Gastrocnemius medialis (tissue), 4 donors: ENCODE results near the gene CUX1. TPM values are rescaled to one million over a fixed set of nuclear protein-coding genes. Genes with fewer than 3 reads are reported as not detected.
A peak's percentile ranks its signal among the peaks of the same experiment; 100 is the strongest.

ENCODE experiments used
- ATAC-seq, 2 donors: fragments of 150-250 bp; one replicate each; pipeline ENCODE4 v1.9.1; 2016
- DNase-seq, 2 donors: peaks; one replicate each; pipeline ENCODE4 v3.0.0-alpha.2; 2019
- H3K27ac ChIP-seq, 4 donors: fragments of 200-600 bp; sonication (generic); 1 replicate in 1 of 4; 2 replicates in 3 of 4; pipeline ENCODE4 v1.5.1; 2016 to 2018; ENCODE audit warnings: mild to moderate bottlenecking in 2 of 4, moderate library complexity in 1 of 4
- H3K27me3 ChIP-seq, 3 donors: fragments of 200-600 bp; sonication (generic) in 2 of 3; 1 replicate in 1 of 3; 2 replicates in 2 of 3; pipeline versions ENCODE4 v1.5.1 to v1.6.0; 2016 to 2019; ENCODE audit warnings: mild to moderate bottlenecking in 1 of 3, moderate library complexity in 1 of 3
- H3K36me3 ChIP-seq, 2 donors: fragments of 200-600 bp; sonication (generic) in 1 of 2; one replicate each; pipeline ENCODE4 v1.5.1; 2017 to 2018
- H3K4me1 ChIP-seq, 2 donors: fragments of 200-600 bp; sonication (generic) in 1 of 2; one replicate each; pipeline ENCODE4 v1.5.1; 2016 to 2017; ENCODE audit warnings: mild to moderate bottlenecking in 2 of 2
- H3K4me3 ChIP-seq, 4 donors: fragments of 200-600 bp; sonication (generic) in 3 of 4; 1 replicate in 1 of 4; 2 replicates in 3 of 4; pipeline ENCODE4 v1.5.1; 2016 to 2019; ENCODE audit warnings: mild to moderate bottlenecking in 2 of 4
- H3K9me3 ChIP-seq, 3 donors: fragments of 200-600 bp; sonication (generic) in 2 of 3; 1 replicate in 1 of 3; 2 replicates in 2 of 3; pipeline ENCODE4 v1.5.1; 2016 to 2019
- POLR2A ChIP-seq, 2 donors: fragments of 450-650 bp; IDR thresholded peaks; one replicate each; pipeline ENCODE4 v1.6.1; 2017; ENCODE audit warnings: antibody characterized with exemption in 2 of 2, mild to moderate bottlenecking in 2 of 2, moderate library complexity in 2 of 2
- in situ Hi-C, 4 donors: fragments of 200-750 bp; cut with MboI; loops; one replicate each; pipeline versions ENCODE4 v1.15.0 to v1.8.0; 2017; ENCODE audit warnings: low sequenced_read_pairs in 4 of 4
- intact Hi-C: fragments of 100-400 bp; cut with DNase I; formaldehyde crosslinking; loops from one replicate; pipeline ENCODE4 v1.15.1; 2023; ENCODE audit warnings: low total_unique reads
- total RNA-seq, 4 donors: library from RNA; depleted of rRNA; stranded (reverse); fragments of >200 nt; gene quantifications; one replicate each; pipeline versions ENCODE4 v1.1.0 to v1.2.3, GENCODE V29; 2016
- TF ChIP-seq, protein P1 (sequence below), 5 experiments: fragments of 450-650 bp in 3 of 5; fragments of 200-600 bp in 2 of 5; sonication (generic) in 2 of 5; IDR thresholded peaks in 4 of 5; conservative IDR thresholded peaks in 1 of 5; 1 replicate in 4 of 5; 2 replicates in 1 of 5; pipeline ENCODE4 v1.5.1; 2016 to 2019; ENCODE audit warnings: antibody characterized with exemption in 5 of 5, mild to moderate bottlenecking in 3 of 5, moderate library complexity in 3 of 5

The CUX1 gene
- total RNA-seq, 4 donors from 2014 or later: 44.1 to 57.9 (median 54.9) TPM

DNA sequence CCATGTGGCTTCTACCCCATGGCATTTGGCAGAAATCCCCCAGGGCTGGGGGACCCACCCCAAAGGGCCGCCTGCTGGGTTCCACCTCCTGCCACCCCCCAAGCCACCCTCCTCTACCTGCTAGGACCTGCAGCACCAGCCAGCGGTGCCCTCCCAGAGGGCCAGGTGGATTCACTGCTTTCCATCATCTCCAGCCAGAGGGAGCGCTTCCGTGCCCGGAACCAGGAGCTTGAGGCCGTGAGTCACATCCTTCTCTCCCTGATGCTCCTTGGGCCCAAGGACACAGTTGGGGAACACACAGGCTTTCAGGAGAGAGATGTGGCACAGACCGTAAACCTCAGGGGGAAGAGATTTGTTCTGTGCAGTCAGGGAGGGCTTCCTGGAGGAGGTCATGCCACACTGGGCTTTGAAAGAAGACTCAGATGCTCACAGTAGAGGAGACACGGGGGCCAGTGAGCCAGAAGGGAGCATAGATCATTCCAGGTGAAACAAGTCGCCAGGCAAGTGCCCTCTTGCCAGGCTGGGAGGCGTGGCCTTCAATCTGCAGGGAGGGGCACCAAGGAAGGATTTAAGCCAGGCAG, 457.8 kb downstream of the CUX1 start:
- DNase-seq: no peak
- Histone ChIP-seq H3K36me3 (no peaks in the 10 kb centered on the region), H3K27me3 (no peaks in the 10 kb centered on the region), H3K27ac (no peak overlapping the region), H3K9me3 (no peaks in the 10 kb centered on the region), H3K4me1 (peaks cover 0 to 6% of the 10 kb centered on the region in 2 donors), H3K4me3 (no peak overlapping the region)
- in situ Hi-C loops (loop anchor here in 1 of 4 donors (10.0 kb wide), 1 partner anchor 590 kb away; no protein-coding TSS in a partner anchor), intact Hi-C loops (loop anchor here (10.0 kb wide), 1 partner anchor 910 kb away; the partner anchor contains the start of gene COL26A1)
- TF ChIP-seq, protein P1, sequence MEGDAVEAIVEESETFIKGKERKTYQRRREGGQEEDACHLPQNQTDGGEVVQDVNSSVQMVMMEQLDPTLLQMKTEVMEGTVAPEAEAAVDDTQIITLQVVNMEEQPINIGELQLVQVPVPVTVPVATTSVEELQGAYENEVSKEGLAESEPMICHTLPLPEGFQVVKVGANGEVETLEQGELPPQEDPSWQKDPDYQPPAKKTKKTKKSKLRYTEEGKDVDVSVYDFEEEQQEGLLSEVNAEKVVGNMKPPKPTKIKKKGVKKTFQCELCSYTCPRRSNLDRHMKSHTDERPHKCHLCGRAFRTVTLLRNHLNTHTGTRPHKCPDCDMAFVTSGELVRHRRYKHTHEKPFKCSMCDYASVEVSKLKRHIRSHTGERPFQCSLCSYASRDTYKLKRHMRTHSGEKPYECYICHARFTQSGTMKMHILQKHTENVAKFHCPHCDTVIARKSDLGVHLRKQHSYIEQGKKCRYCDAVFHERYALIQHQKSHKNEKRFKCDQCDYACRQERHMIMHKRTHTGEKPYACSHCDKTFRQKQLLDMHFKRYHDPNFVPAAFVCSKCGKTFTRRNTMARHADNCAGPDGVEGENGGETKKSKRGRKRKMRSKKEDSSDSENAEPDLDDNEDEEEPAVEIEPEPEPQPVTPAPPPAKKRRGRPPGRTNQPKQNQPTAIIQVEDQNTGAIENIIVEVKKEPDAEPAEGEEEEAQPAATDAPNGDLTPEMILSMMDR (IDR thresholded peaks at IDR 0.05 in 4 of 5, conservative IDR thresholded peaks at IDR 0.05 in 1 of 5): no peak
- TF ChIP-seq POLR2A (IDR thresholded peaks at IDR 0.05): no peak
- ATAC-seq: no peak

DNA sequence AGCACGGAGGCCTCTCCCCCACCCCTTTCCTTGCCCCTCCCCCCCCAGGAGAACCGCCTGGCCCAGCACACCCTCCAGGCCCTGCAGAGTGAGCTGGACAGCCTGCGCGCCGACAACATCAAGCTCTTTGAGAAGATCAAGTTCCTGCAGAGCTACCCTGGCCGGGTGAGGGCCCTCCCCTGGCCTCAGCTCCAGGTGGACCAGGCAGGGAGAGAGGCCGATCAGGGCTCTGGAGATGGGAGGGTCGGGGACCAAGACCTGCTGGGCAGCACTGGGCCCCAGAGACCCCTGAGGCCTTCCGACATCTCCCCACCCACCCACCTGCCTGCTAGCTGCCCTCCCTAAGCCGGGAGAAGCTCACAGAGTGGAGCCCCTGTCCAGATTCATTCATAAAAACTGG, 460.5 kb downstream of the CUX1 start:
- intact Hi-C loops (loop anchor here (10.0 kb wide), 1 partner anchor 913 kb away; the partner anchor contains the start of gene COL26A1), in situ Hi-C loops (loop anchor here in 1 of 4 donors (10.0 kb wide), 1 partner anchor 593 kb away; no protein-coding TSS in a partner anchor)
- no peak for DNase-seq
- Histone ChIP-seq H3K4me1 (peaks cover 0 to 6% of the 10 kb centered on the region in 2 donors), H3K4me3 (no peak overlapping the region), H3K36me3 (no peaks in the 10 kb centered on the region), H3K9me3 (no peaks in the 10 kb centered on the region), H3K27ac (no peak overlapping the region), H3K27me3 (no peaks in the 10 kb centered on the region)
- no peak for TF ChIP-seq POLR2A (IDR thresholded peaks at IDR 0.05)
- TF ChIP-seq, protein P1 (IDR thresholded peaks at IDR 0.05 in 4 of 5, conservative IDR thresholded peaks at IDR 0.05 in 1 of 5): no peak
- no peak for ATAC-seq

DNA sequence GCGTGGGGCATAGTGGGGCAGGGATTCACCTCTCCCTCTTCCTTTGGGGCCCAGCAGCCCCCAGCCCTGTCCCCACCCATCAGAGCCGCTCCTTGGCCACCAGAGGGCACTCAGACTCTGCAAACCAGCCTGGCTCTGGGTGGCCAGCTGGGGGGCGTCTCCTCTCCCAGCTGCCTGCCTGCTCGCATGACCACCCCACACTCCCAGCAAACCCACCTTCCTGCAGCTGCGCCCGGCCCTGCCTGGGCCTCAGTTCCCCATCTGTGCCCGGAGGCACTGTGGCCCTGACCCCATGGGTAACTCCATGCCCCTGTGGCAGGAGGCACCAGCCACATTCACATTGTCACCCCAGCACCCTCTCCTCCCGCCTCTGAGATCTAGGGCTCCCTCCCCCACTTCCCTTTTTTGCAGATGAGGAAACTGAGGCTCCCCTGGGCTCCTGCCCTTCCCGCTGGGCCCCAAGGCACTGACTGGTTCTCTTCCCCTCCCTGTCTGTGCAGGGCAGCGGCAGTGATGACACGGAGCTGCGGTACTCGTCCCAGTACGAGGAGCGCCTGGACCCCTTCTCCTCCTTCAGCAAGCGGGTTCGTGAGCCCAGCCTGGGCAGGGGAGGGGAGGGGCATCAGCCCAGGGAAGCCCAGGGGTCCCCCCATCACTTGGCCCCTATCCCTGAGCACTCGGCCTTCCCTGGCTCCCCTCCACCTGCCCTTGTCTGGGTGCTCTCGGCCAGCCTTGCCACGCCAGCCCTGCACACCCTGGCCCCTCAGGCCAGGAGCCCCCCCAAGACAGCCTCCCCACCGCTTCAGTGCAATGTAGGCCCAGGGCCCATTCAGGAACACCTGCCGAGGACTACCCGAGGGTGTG, 462.3 kb downstream of the CUX1 start:
- Histone ChIP-seq H3K27me3 (no peaks in the 10 kb centered on the region), H3K36me3 (no peaks in the 10 kb centered on the region), H3K4me1 (peaks cover 0 to 6% of the 10 kb centered on the region in 2 donors), H3K27ac (no peak overlapping the region), H3K9me3 (no peaks in the 10 kb centered on the region), H3K4me3 (no peak overlapping the region)
- in situ Hi-C loops (loop anchor here (5.0 to 10.0 kb wide), 2 partner anchors 113 to 595 kb away; no protein-coding TSS in a partner anchor), intact Hi-C loops (loop anchor here (1.0 to 10.0 kb wide), 2 partner anchors 111 to 915 kb away; partner anchors contain the start of gene COL26A1)
- no peak for TF ChIP-seq POLR2A (IDR thresholded peaks at IDR 0.05)
- TF ChIP-seq, protein P1 (IDR thresholded peaks at IDR 0.05 in 4 of 5, conservative IDR thresholded peaks at IDR 0.05 in 1 of 5): peak; percentile 86 to 95 (median 94)
- ATAC-seq (peak; percentile 56 to 82), DNase-seq (peak in 1 of 2 donors; percentile 37)

DNA sequence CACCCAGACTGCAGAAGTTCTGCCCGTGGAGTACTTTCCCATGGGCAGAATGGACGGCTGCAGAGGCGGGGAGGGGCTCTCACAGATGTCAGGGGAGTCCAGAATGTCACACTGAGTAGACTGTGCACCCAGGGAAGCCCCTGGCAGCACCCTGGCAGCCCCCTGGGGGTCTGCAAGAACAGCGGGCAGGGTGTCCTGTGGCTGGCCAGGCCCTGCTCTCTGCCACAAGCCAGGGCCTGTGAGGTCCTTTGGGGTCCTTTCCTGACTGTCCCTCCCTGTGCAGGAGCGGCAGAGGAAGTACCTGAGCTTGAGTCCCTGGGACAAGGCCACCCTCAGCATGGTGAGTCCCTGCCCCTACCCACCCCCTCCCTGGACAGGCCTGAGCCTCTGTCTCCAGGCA, 463.1 kb downstream of the CUX1 start:
- no peaks in the 10 kb centered on the region for H3K36me3 ChIP-seq
- DNase-seq (no peak), ATAC-seq (no peak)
- H3K27me3 ChIP-seq: no peaks in the 10 kb centered on the region
- intact Hi-C loops (no loop called here), in situ Hi-C loops (loop anchor here (5.0 kb wide), 1 partner anchor 112 kb away; no protein-coding TSS in a partner anchor)
- H3K9me3 ChIP-seq: no peaks in the 10 kb centered on the region
- H3K4me3 ChIP-seq: no peak overlapping the region
- no peak overlapping the region for H3K27ac ChIP-seq
- TF ChIP-seq, protein P1 (IDR thresholded peaks at IDR 0.05 in 4 of 5, conservative IDR thresholded peaks at IDR 0.05 in 1 of 5): no peak
- no peak for TF ChIP-seq POLR2A (IDR thresholded peaks at IDR 0.05)
- peaks cover 6 to 11% of the 10 kb centered on the region in 2 donors for H3K4me1 ChIP-seq
